Measurements from ENCODE around the gene PPIL1. TPM values are rescaled to one million over a fixed set of nuclear protein-coding genes. Genes with fewer than 3 reads are reported as not detected.

PPIL1 gene
- total and polyA plus RNA-seq, 10 of the 15 experiments (the other 5 are each of a cell fraction or from before 2014, with no cell fraction given) = 39.5 to 95.8 (median 70.5) TPM

DNA sequence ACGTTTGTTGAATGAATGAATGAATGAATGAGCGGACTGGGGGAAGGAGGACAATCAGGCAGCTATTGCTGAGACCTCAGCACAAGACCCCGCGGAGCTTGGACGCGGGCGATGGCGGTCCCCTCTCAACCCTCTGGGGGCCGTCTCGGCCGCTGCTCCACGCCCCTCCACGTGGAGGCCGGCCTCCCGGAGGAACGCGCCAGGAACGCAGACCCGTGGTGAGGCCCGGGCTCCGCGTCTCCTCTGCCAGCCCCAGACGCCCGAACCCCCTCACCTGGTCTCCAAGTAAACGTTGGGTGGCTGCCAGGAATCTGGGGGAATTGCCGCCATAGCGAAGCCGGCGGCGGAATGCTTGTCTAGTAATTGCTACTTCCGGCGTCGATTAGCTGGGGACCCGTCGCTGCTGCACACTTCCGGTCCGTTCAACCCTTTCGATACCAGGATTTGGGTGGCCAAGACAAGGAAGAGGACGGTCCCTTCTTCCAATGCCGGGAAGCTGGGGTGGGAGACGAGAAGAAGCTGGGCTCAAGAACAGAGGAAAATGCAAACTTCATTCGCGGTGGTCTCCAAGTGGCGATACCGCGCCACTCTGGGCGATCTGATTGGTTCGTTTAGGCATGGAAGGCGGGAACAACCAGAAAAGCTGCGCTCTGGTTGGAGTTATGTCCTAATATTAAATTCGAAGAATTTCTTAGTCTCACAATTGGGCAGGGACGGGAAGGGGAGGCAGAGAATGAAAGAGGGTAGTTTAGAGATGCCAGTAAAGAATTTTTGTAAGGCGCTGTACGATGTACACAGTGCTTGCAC, at the start of gene PPIL1 (continued):
- no peak for TF ChIP-seq CHD1 (IDR thresholded peaks at IDR 0.05; ENCODE audit: low read depth, low read length)
- no peak for TF ChIP-seq FOS (IDR thresholded peaks at IDR 0.05; ENCODE audit: borderline replicate concordance, extremely low read depth, insufficient read length)
- no peak for TF ChIP-seq BCL11A (IDR thresholded peaks at IDR 0.05; ENCODE audit: low read depth, low read length)
- TF ChIP-seq, protein P1, sequence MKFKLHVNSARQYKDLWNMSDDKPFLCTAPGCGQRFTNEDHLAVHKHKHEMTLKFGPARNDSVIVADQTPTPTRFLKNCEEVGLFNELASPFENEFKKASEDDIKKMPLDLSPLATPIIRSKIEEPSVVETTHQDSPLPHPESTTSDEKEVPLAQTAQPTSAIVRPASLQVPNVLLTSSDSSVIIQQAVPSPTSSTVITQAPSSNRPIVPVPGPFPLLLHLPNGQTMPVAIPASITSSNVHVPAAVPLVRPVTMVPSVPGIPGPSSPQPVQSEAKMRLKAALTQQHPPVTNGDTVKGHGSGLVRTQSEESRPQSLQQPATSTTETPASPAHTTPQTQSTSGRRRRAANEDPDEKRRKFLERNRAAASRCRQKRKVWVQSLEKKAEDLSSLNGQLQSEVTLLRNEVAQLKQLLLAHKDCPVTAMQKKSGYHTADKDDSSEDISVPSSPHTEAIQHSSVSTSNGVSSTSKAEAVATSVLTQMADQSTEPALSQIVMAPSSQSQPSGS (IDR thresholded peaks at IDR 0.05; ENCODE audit: low read length) = no peak
- peak; percentile 71 for TF ChIP-seq CREB1 (IDR thresholded peaks at IDR 0.05; ENCODE audit: low read depth)
- TF ChIP-seq HCFC1 (IDR thresholded peaks at IDR 0.05; ENCODE audit: low read length) = peak; percentile 74
- TF ChIP-seq, protein P2, sequence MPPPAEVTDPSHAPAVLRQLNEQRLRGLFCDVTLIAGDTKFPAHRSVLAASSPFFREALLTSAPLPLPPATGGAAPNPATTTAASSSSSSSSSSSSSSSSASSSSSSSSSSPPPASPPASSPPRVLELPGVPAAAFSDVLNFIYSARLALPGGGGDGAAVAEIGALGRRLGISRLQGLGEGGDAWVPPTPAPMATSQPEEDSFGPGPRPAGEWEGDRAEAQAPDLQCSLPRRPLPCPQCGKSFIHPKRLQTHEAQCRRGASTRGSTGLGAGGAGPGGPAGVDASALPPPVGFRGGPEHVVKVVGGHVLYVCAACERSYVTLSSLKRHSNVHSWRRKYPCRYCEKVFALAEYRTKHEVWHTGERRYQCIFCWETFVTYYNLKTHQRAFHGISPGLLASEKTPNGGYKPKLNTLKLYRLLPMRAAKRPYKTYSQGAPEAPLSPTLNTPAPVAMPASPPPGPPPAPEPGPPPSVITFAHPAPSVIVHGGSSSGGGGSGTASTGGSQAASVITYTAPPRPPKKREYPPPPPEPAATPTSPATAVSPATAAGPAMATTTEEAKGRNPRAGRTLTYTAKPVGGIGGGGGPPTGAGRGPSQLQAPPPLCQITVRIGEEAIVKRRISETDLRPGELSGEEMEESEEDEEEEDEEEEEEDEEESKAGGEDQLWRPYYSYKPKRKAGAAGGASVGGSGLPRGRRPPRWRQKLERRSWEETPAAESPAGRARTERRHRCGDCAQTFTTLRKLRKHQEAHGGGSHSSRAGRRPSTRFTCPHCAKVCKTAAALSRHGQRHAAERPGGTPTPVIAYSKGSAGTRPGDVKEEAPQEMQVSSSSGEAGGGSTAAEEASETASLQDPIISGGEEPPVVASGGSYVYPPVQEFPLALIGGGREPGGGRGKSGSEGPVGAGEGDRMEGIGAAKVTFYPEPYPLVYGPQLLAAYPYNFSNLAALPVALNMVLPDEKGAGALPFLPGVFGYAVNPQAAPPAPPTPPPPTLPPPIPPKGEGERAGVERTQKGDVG (CRISPR knock-in tag; IDR thresholded peaks at IDR 0.05) = no peak
- TF ChIP-seq, protein P3, sequence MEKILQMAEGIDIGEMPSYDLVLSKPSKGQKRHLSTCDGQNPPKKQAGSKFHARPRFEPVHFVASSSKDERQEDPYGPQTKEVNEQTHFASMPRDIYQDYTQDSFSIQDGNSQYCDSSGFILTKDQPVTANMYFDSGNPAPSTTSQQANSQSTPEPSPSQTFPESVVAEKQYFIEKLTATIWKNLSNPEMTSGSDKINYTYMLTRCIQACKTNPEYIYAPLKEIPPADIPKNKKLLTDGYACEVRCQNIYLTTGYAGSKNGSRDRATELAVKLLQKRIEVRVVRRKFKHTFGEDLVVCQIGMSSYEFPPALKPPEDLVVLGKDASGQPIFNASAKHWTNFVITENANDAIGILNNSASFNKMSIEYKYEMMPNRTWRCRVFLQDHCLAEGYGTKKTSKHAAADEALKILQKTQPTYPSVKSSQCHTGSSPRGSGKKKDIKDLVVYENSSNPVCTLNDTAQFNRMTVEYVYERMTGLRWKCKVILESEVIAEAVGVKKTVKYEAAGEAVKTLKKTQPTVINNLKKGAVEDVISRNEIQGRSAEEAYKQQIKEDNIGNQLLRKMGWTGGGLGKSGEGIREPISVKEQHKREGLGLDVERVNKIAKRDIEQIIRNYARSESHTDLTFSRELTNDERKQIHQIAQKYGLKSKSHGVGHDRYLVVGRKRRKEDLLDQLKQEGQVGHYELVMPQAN (conservative IDR thresholded peaks at IDR 0.05) = peak; percentile 98
- TF ChIP-seq, protein P4, sequence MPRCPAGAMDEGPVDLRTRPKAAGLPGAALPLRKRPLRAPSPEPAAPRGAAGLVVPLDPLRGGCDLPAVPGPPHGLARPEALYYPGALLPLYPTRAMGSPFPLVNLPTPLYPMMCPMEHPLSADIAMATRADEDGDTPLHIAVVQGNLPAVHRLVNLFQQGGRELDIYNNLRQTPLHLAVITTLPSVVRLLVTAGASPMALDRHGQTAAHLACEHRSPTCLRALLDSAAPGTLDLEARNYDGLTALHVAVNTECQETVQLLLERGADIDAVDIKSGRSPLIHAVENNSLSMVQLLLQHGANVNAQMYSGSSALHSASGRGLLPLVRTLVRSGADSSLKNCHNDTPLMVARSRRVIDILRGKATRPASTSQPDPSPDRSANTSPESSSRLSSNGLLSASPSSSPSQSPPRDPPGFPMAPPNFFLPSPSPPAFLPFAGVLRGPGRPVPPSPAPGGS (IDR thresholded peaks at IDR 0.05; ENCODE audit: borderline replicate concordance, insufficient read depth, low read depth, low read length, poor library complexity, severe bottlenecking) = no peak
- TF ChIP-seq IKZF1 (conservative IDR thresholded peaks at IDR 0.05) = peak; percentile 92
- TF ChIP-seq, protein P5, sequence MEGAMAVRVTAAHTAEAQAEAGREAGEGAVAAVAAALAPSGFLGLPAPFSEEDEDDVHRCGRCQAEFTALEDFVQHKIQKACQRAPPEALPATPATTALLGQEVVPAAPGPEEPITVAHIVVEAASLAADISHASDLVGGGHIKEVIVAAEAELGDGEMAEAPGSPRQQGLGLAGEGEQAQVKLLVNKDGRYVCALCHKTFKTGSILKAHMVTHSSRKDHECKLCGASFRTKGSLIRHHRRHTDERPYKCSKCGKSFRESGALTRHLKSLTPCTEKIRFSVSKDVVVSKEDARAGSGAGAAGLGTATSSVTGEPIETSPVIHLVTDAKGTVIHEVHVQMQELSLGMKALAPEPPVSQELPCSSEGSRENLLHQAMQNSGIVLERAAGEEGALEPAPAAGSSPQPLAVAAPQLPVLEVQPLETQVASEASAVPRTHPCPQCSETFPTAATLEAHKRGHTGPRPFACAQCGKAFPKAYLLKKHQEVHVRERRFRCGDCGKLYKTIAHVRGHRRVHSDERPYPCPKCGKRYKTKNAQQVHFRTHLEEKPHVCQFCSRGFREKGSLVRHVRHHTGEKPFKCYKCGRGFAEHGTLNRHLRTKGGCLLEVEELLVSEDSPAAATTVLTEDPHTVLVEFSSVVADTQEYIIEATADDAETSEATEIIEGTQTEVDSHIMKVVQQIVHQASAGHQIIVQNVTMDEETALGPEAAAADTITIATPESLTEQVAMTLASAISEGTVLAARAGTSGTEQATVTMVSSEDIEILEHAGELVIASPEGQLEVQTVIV (IDR thresholded peaks at IDR 0.05; ENCODE audit: borderline replicate concordance, partially characterized antibody) = peak; percentile 30
- peak; percentile 100 for TF ChIP-seq GABPA (IDR thresholded peaks at IDR 0.05; ENCODE audit: low read depth)
- 0 out of 2 replicates have a peak, but pooled peaks have one; percentile 13 for TF ChIP-seq HDGF (IDR thresholded peaks at IDR 0.05)
- no peak for TF ChIP-seq KAT2A (conservative IDR thresholded peaks at IDR 0.05; ENCODE audit: control insufficient read depth, low read depth, low read length)
- TF ChIP-seq, protein P6, sequence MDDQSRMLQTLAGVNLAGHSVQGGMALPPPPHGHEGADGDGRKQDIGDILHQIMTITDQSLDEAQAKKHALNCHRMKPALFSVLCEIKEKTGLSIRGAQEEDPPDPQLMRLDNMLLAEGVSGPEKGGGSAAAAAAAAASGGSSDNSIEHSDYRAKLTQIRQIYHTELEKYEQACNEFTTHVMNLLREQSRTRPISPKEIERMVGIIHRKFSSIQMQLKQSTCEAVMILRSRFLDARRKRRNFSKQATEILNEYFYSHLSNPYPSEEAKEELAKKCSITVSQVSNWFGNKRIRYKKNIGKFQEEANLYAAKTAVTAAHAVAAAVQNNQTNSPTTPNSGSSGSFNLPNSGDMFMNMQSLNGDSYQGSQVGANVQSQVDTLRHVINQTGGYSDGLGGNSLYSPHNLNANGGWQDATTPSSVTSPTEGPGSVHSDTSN (IDR thresholded peaks at IDR 0.05; ENCODE audit: insufficient replicate concordance, low read depth, low read length) = no peak
- TF ChIP-seq CHD4 (IDR thresholded peaks at IDR 0.05) = no peak
- TF ChIP-seq NFYB (IDR thresholded peaks at IDR 0.05; ENCODE audit: insufficient read depth, low read depth, low read length) = peak; percentile 88

Measured in GM12878 (cell line).